HFF-Myc (cell line): Measurements from ENCODE around the gene CREB3L1.

Experiments
- DNase-seq: peaks from one replicate; pipeline ENCODE4 v3.0.0-alpha.2; 2011; ENCODE audit warnings: low read depth; ENCODE audit errors: extremely low read depth
- H3K4me3 ChIP-seq: replicated peaks from 2 replicates; pipeline ENCODE4 v1.5.1; 2011; ENCODE audit warnings: low read depth, mild to moderate bottlenecking, control low read depth, low read length
- TF ChIP-seq, protein P1 (sequence below): IDR thresholded peaks from 2 replicates; pipeline ENCODE4 v1.5.1; 2012; ENCODE audit warnings: mild to moderate bottlenecking, low read depth, low read length, control low read depth; ENCODE audit errors: missing control alignments

CREB3L1 gene

DNA sequence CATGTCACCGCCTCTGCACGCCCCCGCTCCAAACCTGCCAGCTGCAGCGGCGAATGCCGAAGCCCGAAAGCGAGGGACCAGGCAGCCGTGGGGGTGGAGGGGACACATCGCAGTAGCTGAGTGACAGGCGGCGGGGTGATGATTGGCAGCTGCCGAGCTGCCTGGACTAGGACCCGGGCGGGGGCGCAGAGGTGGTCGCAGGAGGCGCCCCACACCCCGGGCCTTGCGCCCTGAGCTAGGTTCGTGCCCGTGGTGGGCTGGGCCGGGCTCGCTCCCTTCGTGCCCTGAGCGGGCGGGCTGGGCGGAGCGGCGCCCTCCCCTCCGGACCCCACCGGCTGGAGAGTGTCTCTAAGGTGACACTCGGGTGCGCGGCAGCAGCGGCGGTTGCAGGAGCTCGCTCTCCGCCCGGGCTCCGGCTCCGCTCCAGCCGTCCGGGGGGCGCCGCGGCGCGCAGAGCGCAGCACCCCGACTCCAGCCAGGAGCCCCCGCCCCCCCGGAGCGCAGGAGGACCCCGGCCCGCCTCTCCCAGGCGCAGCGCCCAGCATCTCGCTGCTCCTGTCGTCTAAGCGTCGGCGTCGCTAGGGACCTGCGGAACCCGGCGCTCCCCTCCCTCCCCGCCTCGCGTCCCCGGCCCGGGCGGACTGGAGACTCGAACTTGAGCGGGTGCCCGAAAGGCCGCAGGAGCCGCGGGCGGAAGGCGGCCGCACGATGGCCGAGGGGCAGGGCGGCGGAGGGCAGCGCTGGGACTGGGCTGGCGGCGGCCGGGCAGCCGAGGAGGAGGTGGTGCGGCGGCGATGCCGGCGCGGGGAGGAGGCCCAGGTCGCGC is 55.3 kb downstream of the CREB3L1 start:
- no peak for DNase-seq
- peak overlapping the region; percentile 9; the same call in 1 of the 2 replicates for H3K4me3 ChIP-seq
- TF ChIP-seq, protein P1, sequence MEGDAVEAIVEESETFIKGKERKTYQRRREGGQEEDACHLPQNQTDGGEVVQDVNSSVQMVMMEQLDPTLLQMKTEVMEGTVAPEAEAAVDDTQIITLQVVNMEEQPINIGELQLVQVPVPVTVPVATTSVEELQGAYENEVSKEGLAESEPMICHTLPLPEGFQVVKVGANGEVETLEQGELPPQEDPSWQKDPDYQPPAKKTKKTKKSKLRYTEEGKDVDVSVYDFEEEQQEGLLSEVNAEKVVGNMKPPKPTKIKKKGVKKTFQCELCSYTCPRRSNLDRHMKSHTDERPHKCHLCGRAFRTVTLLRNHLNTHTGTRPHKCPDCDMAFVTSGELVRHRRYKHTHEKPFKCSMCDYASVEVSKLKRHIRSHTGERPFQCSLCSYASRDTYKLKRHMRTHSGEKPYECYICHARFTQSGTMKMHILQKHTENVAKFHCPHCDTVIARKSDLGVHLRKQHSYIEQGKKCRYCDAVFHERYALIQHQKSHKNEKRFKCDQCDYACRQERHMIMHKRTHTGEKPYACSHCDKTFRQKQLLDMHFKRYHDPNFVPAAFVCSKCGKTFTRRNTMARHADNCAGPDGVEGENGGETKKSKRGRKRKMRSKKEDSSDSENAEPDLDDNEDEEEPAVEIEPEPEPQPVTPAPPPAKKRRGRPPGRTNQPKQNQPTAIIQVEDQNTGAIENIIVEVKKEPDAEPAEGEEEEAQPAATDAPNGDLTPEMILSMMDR = no peak

DNA sequence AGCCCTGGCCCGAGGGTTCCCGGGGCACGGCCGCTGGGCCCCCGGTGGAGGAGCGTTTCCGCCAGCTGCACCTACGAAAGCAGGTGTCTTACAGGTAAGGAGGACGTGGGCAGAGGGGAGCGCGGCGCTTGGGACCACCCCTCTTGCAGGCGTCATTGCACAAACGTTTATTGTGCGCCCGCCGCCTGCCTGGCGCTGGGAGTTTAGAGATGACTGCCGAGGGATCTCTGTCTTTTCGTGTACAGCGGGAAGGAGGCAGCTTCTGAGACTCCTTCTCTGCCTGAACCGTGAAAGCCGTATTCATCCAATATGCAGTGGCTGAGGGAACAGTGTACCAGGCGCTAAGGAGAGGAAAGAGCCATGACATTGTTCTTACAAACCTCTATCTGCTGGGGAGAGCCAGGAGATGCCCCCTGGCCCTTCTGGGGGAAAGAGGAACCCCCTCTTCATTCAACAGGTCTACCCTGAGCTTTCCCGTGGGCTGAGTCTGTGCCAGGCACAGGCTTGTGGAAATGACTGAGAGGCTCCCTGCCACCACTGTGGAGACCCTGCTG is 56.0 kb downstream of the CREB3L1 start:
- no peak overlapping the region for H3K4me3 ChIP-seq
- DNase-seq = no peak
- TF ChIP-seq, protein P1 = no peak

DNA sequence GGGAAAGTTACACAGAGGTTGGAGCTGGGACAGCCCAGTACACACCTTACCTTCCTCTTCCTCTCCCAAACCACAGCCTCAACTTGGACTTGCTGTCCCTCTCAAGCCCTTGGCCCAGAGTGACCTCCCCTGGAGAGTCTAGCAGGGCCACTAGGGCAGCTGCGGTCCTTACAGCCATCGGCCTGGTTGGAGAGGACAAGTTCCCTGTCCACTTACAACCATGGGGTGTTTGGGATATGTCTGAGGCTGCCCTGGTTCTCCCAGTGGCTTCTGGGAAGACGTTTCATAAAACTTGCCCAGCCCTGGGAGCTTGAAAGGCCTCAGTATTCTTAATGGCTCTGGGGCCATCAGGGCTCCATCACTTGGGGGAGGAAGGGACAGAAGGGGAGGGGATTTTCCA is 56.7 kb downstream of the CREB3L1 start:
- no peak overlapping the region for H3K4me3 ChIP-seq
- no peak for DNase-seq
- TF ChIP-seq, protein P1 = no peak

DNA sequence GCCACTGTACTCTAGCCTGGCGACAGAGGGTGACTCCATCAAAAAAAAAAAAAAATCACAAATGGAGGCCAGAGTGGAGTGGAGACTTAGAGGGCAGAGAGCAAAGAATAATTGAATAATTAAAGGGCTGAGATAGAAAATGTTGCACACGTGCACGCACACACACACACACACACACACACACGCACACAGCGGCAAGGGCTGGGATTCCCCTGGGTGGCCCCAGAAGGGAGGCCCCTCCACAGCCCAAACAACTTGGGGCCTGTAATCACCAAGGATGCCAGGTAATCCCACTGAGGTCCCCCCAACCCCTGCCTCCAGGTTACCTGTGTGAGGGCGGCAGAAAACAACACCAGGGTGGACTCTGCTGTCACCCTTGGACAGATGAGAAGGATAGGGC is 57.8 kb downstream of the CREB3L1 start:
- H3K4me3 ChIP-seq = no peak overlapping the region
- DNase-seq = no peak
- TF ChIP-seq, protein P1 = no peak

DNA sequence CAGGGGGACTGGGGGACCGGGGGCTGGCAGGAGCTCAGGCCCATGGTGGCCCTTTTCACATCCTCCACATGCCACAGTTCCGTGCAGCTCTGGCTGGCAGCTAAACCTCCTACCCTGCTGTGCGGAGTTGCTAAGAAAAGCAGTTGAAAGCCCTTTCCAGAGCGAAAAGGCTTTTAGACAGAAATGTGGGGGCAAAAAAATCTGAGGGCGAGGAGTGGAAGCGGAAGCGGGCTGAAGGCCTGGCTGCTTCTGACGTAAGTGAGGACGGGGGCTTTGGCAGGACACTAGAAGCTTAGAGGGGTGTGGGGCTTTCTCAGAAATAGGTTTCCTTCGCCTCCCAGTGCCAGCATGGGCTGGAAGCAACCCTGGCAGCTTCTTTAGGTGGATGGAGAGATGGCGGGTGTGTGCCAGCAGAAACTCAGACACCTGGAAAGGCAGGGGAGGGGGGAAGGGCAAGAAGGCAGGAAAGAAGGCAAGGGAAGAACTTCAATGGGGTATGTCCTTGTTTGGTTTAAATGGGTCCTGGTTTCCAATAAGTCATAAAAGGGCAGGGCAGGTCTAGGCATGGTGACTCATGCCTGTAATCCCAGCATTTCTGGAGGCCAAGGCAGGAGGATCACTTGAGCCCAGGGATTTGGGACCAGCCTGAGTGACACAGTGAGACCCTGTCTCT is 58.6 kb downstream of the CREB3L1 start:
- DNase-seq = no peak
- no peak overlapping the region for H3K4me3 ChIP-seq
- TF ChIP-seq, protein P1 = no peak

DNA sequence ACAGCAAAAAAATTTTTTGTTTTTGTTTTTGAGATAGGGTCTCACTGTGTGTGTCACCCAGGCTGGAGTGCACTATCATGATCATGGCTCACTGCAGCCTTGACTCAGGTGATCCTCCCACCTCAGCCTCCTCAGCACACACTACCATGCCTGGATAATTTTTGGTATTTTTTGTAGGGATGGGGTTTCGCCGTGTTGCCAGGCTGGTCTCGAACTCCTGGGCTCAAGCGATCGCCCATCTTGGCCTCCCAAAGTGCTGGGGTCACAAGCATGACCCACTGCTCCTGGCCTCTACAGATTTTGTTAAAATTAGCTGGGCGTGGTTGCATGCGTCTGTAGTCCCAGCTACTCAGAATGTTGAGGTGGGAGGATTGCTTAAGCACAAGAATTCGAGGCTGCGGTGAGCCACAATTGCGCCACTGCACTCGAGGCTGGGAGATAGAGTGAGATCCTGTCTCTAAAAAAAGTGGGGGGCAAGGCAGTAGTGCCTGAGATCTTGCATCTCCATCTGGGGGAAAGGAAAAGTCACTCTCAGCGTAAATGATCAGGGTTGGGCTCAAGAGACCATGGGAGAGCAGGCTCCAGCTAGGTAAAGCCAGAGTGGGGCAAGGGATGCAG is 59.2 kb downstream of the CREB3L1 start:
- TF ChIP-seq, protein P1 = no peak
- no peak for DNase-seq
- H3K4me3 ChIP-seq = no peak overlapping the region
